ENCODE results near the gene GRK5.
"Not testable (repeated sequence)": the region's sequence is repeated elsewhere in the genome, so short reads cannot be mapped to it uniquely, and the experiment has no call there.

The GRK5 gene

DNA sequence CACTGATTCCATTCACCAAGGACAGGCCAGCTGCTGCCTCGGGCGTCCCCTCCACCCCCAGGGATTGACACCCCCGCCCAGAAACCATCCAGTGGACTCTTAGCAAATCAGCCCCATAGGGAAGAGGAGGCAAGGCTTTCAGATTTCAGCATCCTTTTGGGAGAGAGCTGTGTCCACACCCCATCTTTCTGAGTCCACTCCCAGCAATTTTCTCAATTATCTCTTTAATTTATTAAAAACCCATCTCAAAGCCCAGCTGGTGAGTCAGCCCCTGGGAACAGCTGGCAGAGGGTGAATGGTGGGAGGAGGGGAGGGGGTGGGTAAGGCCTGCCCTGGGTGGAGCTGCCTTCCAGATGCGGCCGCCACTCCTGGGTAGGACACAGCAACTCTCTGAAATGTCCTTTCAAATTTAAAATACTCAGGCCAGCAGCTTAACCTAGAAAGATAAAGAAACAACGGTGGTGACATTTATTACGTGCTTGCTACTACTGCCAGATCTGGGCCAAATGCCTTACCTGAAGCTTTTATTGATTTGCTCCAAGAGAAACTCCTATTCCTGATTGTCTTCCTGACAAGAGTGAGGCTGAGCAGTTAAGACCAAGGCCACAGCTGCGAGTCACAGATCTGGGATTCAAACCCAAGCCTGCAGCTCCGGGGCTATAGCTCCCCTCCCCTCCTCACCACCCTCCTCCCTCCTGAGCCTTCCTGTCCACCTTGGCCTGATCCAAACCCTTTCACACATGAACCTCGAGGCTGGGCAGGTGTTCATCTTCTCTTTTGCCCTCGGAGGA, 214.7 kb downstream of the GRK5 start:
- DNase-seq (ENCODE audit: low read depth), result peak; percentile 11

GRCh38 chr10:119422682-119423509, 215.5 kb downstream of the GRK5 start:
- DNase-seq (ENCODE audit: low read depth), result no peak

- no peak for DNase-seq (ENCODE audit: low read depth)
Measured at GRCh38 chr10:119423510-119424257, 216.3 kb downstream of the GRK5 start.

- no peak for DNase-seq (ENCODE audit: low read depth)
Measured at GRCh38 chr10:119424258-119424975, 217.0 kb downstream of the GRK5 start.

DNA sequence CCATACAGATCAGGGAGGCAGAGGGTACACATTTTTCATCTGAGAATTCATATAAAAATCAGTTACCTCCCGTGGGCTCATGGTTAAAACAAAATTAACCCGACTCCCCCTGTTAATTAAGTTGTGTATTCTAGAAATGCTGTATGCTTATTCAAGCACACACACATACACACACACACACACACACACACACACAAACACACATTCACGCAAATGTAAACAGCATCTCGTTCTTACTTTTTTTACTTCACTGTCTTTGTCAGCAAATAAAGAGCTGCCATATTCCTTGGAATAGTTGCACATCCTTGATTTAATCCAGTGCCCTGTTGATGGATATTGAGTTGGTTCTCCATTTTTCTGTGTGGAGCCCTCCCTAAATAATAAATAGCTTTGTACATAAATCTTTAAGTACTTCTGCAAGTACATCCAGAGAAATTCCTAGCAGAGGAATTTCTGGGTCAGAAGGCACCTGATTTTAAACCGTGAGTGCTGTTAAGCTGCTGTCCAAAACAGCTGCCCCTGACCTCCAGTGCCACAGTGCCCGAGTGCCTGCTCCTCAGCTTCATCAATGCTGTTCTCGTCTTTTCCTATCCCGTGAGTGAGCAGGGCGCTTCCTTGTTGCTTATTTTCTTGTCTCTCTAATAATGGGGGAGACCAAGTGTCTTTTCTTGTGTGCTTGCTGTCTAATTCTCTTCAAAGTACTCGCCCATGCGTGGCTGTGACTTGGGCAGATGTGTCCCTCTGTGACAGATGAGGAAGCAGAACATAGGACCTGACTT, 217.9 kb downstream of the GRK5 start:
- DNase-seq (ENCODE audit: low read depth), result no peak

GRCh38 chr10:119425881-119426170, 218.5 kb downstream of the GRK5 start:
- DNase-seq (ENCODE audit: low read depth), result no peak

- no peak for DNase-seq (ENCODE audit: low read depth)
Measured at GRCh38 chr10:119426699-119427098, 219.3 kb downstream of the GRK5 start.

- DNase-seq (ENCODE audit: low read depth), result no peak
Measured at GRCh38 chr10:119427263-119427864, 220.0 kb downstream of the GRK5 start.

DNA sequence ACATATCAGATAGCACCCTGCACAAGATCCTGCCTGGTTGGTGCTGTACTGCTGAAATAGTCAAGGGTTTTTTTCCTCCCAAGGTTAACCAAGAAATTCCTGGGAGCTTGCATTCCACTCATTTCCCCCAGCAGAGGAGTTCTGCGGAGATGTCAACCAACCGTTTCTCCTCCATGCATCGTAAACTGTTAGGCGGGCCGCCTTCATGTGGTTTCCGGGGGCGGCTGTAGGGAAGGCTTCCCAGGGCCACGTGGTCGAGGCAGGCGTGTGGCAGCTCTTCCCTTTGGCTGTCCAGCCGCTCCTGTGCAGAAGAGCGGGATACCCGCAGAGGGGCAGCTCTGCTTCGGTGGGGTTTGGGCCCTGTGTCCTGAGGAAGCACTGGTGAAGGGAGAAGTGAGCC, 221.4 kb downstream of the GRK5 start:
- DNase-seq (ENCODE audit: low read depth), result no peak

DNA sequence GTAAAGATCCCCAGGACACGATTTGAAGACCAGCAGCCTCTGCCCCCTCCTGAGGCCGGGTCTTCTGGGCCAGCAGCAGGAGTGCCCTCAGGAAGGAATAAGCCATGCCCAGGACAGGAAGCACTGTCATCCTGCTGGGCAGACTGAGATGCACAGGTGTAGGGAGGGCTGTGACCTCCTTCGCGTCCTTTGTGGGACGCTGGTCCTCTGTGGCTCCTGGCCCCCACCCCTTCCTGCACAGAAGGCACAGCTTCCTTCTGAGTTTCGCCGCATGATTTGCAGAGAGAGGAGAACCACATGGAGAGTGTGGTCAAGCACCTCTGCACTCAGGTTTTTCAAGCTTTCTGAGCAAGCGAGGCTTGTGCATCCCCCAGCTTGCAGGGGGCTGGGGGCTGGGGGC, 222.4 kb downstream of the GRK5 start:
- DNase-seq (ENCODE audit: low read depth), result no peak

- DNase-seq (ENCODE audit: low read depth), result no peak
Measured at GRCh38 chr10:119431034-119431772, 223.8 kb downstream of the GRK5 start.

DNA sequence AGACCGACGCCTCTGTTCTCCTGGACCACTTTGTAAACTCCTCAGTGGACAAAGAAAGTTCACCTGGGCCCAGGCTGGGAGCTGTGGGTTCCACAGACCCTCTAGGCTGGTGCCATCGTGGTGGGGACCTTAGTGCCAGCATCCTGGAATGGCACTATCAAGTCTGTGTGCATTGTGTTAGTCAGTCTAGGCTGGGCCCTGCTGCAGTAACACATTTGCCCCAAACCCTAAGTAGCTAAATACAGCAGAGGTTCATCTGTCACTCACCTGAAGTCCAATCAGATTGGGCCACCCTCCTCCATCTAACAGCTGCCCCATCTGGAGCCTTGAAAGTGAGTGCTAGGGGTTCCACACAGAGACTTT, 224.4 kb downstream of the GRK5 start:
- DNase-seq (ENCODE audit: low read depth), result no peak

GRCh38 chr10:119434942-119435341, 227.6 kb downstream of the GRK5 start:
- DNase-seq (ENCODE audit: low read depth), result not testable (repeated sequence)

DNA sequence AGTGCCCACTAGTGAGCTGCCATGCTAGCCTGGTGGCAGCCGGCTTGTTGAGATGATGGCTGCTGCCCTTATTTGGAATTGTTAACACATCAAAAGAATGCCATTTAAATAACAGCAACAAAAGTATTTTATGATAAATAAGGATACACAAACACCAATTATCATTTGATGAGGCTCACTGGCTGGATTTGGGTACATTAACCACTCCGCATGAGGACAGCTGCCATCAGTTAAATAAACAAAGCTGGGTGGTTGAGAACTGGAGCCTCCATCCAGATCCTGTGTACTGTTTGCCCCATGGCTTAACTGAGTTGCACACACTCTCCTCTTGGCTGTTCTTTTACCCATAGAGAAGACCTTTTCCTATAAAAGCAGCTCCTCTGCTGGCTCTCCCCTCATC, 231.3 kb downstream of the GRK5 start:
- no peak for DNase-seq (ENCODE audit: low read depth)

- DNase-seq (ENCODE audit: low read depth), result no peak
Measured at GRCh38 chr10:119439922-119440321, 232.6 kb downstream of the GRK5 start.

DNA sequence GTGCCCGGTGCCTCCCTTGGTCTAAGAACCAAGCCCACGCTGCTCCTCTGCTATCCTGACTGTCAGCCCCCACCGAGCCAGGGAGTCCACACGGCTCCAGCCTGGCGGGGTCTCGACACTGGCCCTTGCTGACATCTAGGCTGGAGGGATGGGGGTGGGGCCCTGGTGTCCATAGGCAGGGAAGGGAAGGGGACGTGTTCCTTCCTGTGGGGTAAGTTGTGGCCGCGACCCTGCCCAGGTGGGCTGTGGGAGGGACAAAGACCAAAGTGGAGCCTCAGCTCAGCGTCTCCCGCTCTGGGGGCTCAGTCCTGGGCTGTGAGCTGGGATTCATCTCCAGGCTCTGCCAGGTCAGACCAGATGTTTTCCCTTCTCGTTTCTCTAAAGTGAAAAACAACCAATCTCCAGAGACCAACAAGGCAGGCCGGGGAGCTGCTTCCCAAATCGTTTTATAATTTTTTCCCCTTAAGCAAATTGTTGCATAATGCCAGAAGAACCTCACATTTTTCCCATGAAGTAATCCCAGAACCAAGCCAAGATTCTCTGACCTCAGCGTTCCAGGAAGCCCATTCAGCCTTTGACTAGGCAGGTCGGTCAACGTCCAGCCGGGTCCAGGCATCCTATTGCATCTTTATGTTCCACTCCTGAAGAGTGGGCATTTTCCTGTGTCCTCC, 233.9 kb downstream of the GRK5 start:
- peak; percentile 68 for DNase-seq (ENCODE audit: low read depth)

DNA sequence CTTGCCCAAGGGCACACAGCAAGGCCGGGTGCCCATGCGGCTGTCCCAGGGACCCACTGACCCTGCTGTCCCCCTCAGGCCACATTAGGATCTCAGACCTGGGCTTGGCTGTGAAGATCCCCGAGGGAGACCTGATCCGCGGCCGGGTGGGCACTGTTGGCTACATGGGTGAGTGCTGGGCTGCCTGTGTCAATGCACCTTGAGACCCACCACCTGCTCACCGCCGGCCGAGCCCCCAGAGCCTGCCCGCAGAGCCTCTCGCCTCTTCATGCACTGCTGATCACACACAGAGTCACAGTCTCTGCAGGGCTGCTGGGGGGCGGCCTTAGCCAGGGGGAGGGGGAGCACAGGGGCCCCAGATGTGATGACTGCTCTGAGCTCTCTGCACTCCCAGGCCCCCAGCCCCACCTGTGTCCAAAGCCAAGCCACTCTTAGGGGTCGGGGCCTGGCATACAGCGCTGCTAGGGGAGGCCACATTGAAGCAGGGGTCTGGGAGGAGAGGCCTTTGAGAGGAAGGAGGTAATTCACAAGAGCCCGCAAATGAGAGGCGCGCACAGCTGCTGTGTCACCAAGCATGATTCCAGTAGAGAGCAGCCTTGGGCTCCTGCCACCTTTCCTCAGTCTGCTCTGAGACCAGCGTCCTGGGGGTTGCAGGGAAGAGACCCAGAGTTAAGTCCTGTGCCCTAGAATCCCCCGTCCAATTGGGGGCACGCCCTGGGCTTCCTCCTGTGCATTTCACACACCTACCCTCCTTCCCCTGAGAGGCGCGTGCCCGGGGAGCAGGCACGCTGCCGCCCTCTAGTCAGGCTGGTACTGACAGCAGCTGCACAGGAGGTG, 234.8 kb downstream of the GRK5 start:
- DNase-seq (ENCODE audit: low read depth), result no peak

- DNase-seq (ENCODE audit: low read depth), result no peak
Measured at GRCh38 chr10:119442758-119443060, 235.3 kb downstream of the GRK5 start.

- DNase-seq (ENCODE audit: low read depth), result no peak
Measured at GRCh38 chr10:119443441-119443840, 236.1 kb downstream of the GRK5 start.

Data from ELR (cell line).